OCI-LY1 (cell line): ENCODE data around the gene ADAR.

Experiments used
- EZH2 ChIP-seq: fragments of 200-600 bp; sonication (generic), shearing (Covaris generic); IDR thresholded peaks from 2 replicates; pipeline ENCODE4 v1.8.0; 2017; ENCODE audit warnings: borderline replicate concordance, mixed run types, mild to moderate bottlenecking, antibody characterized with exemption, low read length, moderate library complexity, mixed read lengths
- TF ChIP-seq, protein P1 (sequence below): fragments of 200-600 bp; sonication (generic), shearing (Covaris generic); IDR thresholded peaks from 2 replicates; pipeline ENCODE4 v1.5.1; 2017; ENCODE audit warnings: mild to moderate bottlenecking, antibody characterized with exemption, low read length, moderate library complexity, mixed read lengths

DNA sequence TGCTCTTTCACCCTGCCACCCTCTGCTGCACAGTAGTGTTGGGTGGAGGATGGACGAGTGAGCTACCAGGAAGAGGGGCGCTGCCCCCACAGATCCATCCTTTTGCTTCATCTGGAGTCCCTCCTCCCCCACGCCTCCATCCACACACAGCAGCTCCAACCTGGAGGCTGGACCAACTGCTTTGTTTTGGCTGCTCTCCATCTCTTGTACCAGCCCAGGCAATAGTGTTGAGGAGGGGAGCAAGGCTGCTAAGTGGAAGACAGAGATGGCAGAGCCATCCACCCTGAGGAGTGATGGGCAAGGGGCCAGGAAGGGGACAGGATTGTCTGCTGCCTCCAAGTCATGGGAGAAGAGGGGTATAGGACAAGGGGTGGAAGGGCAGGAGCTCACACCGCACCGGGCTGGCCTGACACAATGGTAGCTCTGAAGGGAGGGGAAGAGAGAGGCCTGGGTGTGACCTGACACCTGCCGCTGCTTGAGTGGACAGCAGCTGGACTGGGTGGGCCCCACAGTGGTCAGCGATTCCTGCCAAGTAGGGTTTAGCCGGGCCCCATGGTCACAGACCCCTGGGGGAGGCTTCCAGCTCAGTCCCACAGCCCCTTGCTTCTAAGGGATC lies 31.9 kb downstream of the ADAR start:
- no peak for TF ChIP-seq EZH2
- TF ChIP-seq, protein P1, sequence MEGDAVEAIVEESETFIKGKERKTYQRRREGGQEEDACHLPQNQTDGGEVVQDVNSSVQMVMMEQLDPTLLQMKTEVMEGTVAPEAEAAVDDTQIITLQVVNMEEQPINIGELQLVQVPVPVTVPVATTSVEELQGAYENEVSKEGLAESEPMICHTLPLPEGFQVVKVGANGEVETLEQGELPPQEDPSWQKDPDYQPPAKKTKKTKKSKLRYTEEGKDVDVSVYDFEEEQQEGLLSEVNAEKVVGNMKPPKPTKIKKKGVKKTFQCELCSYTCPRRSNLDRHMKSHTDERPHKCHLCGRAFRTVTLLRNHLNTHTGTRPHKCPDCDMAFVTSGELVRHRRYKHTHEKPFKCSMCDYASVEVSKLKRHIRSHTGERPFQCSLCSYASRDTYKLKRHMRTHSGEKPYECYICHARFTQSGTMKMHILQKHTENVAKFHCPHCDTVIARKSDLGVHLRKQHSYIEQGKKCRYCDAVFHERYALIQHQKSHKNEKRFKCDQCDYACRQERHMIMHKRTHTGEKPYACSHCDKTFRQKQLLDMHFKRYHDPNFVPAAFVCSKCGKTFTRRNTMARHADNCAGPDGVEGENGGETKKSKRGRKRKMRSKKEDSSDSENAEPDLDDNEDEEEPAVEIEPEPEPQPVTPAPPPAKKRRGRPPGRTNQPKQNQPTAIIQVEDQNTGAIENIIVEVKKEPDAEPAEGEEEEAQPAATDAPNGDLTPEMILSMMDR, result no peak
